Measurements from ENCODE around the gene LMBR1L.

DNA sequence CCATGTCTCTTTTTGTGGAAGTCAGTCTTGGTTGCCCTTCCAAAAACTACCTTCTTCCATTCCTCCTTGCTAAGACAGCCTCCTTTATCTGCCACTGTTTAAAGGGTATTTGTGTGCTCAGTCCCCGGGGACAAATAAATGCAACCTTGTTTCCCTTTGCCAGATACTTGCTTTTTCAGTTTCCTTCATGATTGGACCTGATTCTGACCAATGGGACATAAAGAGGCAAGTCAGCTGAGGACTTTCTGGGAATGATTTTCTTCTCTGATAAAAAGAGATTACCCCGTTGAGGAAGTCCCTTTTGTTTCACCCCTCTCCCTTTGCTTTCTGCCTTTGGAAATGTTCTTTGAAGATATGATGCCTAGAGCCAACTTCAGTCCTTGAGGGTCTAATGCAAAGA lies 27.9 kb upstream of the LMBR1L start:
- TF ChIP-seq, protein P1, sequence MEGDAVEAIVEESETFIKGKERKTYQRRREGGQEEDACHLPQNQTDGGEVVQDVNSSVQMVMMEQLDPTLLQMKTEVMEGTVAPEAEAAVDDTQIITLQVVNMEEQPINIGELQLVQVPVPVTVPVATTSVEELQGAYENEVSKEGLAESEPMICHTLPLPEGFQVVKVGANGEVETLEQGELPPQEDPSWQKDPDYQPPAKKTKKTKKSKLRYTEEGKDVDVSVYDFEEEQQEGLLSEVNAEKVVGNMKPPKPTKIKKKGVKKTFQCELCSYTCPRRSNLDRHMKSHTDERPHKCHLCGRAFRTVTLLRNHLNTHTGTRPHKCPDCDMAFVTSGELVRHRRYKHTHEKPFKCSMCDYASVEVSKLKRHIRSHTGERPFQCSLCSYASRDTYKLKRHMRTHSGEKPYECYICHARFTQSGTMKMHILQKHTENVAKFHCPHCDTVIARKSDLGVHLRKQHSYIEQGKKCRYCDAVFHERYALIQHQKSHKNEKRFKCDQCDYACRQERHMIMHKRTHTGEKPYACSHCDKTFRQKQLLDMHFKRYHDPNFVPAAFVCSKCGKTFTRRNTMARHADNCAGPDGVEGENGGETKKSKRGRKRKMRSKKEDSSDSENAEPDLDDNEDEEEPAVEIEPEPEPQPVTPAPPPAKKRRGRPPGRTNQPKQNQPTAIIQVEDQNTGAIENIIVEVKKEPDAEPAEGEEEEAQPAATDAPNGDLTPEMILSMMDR (conservative IDR thresholded peaks at IDR 0.05) = no peak
- TF ChIP-seq ZFX (IDR thresholded peaks at IDR 0.05) = no peak
